ENCODE data around the gene SRGAP1.

The SRGAP1 gene

DNA sequence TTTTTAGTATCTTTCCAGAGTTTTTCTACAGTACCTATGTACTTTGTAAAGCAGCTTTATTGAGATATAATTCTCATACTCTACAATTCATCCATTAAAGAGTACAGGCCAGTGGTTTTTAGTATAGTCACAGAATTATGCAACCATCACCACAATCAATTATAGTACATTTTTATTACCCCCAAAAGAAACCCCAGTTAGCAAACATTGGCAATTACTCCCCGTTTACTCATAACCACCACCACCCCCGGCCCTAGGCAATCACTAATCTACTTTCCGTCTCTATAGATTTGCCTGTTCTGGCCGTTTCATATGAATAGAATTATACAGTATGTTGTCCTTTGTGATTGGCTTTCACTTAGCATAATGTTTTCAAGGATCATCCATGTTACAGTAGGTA, 257.8 kb downstream of the SRGAP1 start:
- no peak for DNase-seq (ENCODE audit: low read depth)
- in situ Hi-C loops (cut with HindIII; ENCODE audit: low sequenced_read_pairs) = no loop called here
- no peak for TF ChIP-seq CTCF (IDR thresholded peaks at IDR 0.05; ENCODE audit: low read depth, low read length, missing control alignments)
- H3K4me3 ChIP-seq (ENCODE audit: low read depth, low read length) = no peak overlapping the region

DNA sequence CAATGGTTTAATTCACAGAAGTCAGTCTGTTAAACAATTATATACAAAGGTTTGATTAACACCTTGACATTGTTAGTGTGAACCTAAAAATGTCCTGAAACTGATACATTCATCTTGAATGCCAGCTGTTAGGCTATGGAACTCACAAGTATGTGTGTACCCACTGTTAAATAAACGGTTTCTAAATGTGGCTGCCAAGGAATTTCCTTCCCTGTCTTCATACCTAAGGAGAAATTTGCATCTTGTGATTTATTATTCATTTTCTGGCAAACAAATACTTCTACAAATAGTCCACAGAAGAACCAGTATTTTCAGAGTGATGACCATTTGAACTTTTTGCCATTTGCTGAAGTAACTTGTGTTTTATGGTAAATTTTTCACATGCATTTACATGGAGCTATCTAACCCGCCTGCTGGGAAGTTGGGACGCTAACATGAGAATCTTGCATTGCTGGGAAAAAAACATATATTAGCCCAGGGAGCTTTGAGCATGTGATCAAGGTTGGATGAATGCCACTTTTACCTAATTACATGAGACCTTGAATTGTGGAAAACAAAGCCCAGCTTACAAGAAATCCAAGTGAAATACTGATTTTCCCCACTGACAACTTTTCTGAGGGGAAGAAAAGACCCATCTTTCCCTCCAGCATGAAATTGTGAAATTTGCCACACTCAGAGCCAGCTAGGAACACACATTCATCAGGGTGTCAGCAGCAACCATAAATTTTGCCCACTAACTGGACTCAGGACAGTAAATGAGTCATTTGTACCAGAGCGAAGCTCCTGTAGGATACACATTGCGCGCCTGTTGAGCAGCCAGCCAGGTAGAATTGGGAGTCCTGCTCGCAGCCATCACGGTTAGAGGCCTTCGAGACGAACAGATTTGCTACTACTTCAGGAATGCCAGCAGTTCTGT, 259.6 kb downstream of the SRGAP1 start:
- in situ Hi-C loops (cut with HindIII; ENCODE audit: low sequenced_read_pairs) = no loop called here
- DNase-seq (ENCODE audit: low read depth) = no peak
- no peak overlapping the region for H3K4me3 ChIP-seq (ENCODE audit: low read depth, low read length)
- TF ChIP-seq CTCF (IDR thresholded peaks at IDR 0.05; ENCODE audit: low read depth, low read length, missing control alignments) = no peak

DNA sequence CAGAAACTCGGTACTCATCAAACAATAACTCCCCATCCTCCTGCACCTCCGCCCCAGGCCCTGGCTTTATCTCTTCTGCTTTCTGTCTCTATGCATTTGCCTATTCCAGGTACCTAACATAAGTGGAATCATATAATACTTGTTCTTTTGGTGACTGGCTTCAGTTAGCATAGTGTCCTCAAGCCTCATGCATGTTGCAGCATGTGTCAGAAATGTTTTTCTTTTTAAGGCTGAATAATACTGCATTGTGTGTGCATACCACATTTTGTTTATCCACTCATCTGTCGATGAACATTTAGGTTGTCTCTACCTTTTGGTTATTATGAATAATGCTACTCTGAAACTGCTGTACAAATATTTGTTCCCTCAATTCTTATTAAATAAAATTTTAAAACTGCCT, 260.5 kb downstream of the SRGAP1 start:
- DNase-seq (ENCODE audit: low read depth) = no peak
- no peak overlapping the region for H3K4me3 ChIP-seq (ENCODE audit: low read depth, low read length)
- TF ChIP-seq CTCF (IDR thresholded peaks at IDR 0.05; ENCODE audit: low read depth, low read length, missing control alignments) = no peak
- in situ Hi-C loops (cut with HindIII; ENCODE audit: low sequenced_read_pairs) = no loop called here

DNA sequence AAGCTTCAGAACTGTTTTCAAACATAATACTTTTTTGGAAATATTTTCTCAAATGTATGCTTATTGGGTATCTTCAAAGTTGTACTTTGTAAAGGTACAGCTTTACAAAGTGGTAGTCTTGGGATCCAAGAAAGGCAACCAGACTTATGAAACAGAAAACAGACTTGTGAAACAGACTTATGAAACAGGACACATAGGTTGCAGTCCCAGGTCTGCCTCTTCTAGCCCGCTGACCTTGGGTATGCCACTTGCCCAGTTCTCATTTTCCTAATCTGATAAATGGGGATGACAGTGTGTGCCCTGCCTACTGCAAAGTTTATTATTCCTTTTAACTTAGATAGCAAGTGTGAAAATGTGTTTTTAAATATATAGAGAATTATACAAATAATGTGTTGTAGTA, 263.3 kb downstream of the SRGAP1 start:
- DNase-seq (ENCODE audit: low read depth) = no peak
- in situ Hi-C loops (cut with HindIII; ENCODE audit: low sequenced_read_pairs) = no loop called here
- TF ChIP-seq CTCF (IDR thresholded peaks at IDR 0.05; ENCODE audit: low read depth, low read length, missing control alignments) = no peak
- no peak overlapping the region for H3K4me3 ChIP-seq (ENCODE audit: low read depth, low read length)

- H3K4me3 ChIP-seq (ENCODE audit: low read depth, low read length) = no peak overlapping the region
- TF ChIP-seq CTCF (IDR thresholded peaks at IDR 0.05; ENCODE audit: low read depth, low read length, missing control alignments) = no peak
- no peak for DNase-seq (ENCODE audit: low read depth)
- in situ Hi-C loops (cut with HindIII; ENCODE audit: low sequenced_read_pairs) = no loop called here
Observed at GRCh38 chr12:64109706-64110105, 265.2 kb downstream of the SRGAP1 start.

DNA sequence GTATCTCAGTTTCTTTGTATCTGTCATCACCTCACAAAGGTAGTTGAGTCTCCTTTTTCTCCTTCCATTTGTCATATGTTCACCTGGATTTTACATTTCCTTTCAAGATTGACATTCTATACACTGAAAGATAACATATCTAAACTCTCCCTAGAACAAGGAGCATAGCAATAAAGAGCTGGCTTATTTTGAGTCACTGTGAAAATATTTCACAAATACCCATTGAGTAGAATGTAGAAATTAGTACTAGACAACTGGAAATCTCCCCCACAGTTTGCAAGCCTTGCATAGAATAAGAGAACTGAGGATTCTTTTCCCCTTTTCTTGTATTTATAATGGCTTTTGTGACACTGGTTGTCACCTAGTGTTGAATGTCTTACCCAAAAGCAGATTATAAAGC, 266.4 kb downstream of the SRGAP1 start:
- in situ Hi-C loops (cut with HindIII; ENCODE audit: low sequenced_read_pairs) = no loop called here
- H3K4me3 ChIP-seq (ENCODE audit: low read depth, low read length) = no peak overlapping the region
- no peak for TF ChIP-seq CTCF (IDR thresholded peaks at IDR 0.05; ENCODE audit: low read depth, low read length, missing control alignments)
- no peak for DNase-seq (ENCODE audit: low read depth)

Data from astrocyte of the cerebellum (primary cell).